GM12801 (cell line): ENCODE results near the gene FGD6.

Experiments
- TF ChIP-seq, protein P1 (sequence below): IDR thresholded peaks from one replicate; pipeline ENCODE4 v1.5.1; 2011; ENCODE audit warnings: control low read depth; ENCODE audit not compliant: insufficient read length; ENCODE audit errors: extremely low read depth

The FGD6 gene

DNA sequence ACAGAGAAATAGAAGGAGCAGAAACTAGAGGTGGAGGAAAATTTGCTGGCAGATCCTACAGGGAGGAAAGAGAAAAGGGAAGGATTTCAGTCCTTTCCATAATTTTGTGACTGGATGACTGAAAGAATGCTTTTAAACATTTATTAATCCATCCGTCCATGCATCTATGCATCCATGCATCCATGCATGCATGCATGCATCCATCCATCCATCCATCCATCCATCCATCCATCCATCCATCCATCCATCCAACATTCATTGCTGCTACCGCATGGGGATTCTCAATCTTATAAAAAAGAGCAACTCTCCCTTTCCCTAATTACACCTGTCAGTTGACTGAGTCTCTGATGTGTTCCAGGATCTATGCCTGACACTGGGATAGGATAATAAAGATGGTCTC lies 88.2 kb downstream of the FGD6 start:
- TF ChIP-seq, protein P1, sequence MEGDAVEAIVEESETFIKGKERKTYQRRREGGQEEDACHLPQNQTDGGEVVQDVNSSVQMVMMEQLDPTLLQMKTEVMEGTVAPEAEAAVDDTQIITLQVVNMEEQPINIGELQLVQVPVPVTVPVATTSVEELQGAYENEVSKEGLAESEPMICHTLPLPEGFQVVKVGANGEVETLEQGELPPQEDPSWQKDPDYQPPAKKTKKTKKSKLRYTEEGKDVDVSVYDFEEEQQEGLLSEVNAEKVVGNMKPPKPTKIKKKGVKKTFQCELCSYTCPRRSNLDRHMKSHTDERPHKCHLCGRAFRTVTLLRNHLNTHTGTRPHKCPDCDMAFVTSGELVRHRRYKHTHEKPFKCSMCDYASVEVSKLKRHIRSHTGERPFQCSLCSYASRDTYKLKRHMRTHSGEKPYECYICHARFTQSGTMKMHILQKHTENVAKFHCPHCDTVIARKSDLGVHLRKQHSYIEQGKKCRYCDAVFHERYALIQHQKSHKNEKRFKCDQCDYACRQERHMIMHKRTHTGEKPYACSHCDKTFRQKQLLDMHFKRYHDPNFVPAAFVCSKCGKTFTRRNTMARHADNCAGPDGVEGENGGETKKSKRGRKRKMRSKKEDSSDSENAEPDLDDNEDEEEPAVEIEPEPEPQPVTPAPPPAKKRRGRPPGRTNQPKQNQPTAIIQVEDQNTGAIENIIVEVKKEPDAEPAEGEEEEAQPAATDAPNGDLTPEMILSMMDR, result no peak

DNA sequence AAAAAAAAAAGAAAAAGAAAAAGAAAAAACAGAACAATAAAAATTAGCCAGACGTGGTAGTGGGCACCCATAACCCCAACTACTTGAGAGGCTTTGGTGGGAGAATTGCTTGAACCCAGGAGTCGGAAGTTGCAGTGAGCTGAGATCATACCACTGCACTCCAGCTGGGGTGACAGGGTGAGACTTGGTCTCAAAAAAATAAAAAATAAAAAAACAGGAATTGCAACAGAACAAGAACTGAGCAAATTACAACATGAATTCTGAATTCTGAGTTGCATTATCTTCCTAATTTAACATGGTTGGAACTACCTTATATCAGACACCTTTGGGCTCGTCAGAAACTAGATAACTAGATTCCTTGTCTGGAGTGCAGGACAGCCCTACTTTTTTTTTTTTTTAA lies 90.5 kb downstream of the FGD6 start:
- TF ChIP-seq, protein P1, result no peak

DNA sequence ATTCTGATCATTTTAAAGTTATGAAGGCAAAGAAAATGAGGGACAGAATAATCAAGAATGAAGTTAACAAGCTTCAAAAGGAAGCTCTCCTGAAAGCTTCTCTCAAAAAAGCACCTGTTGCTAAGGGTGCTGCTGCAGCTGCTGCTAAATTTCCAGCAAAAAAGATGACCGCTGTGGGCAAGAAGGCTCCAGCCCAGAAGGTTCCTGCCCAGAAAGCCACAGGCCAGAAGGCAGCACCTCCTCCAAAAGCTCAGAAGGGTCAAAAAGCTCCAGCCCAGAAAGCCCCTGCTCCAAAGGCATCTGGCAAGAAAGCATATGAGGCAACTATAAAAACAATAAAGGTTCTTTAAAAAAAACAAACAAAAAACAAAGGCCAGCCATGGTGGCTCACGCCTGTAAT lies 91.2 kb downstream of the FGD6 start:
- TF ChIP-seq, protein P1, result no peak

DNA sequence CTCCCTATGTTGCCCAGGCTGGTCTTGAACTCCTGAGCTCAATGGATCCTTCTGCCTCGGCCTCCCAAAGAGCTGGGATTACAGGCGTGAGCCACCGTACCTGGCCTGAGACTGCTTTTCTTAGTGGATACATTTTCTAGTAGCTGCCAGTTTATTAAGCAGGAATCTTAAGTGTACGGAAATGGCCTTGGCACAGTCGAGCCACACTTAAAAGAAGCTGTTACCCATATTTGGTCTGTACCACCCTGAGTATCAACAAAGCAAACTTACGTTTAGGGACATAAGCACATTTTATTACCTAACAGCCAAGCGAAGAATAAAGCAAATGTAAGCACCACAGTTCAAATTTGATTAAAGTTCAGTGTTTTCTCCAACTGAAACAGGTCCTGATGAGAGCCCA lies 93.2 kb downstream of the FGD6 start:
- TF ChIP-seq, protein P1, result no peak

DNA sequence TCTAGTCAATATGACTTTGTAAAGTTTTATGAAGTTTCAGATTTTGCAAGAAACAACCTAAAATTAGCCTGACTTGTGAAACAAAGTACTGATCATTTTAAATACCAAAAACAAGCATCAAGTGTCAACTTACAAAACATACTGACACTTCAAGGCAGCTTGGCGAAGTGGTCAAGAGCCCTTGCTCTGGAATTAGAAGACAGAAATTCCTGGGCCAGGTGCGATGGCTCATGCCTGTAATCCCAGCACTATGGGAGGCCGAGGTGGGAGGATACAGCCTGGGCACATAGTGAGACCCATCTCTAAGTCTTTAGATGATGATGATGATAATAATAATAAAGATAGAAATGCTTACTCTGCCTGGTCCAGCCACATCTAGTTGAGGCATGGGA lies 98.5 kb downstream of the FGD6 start:
- TF ChIP-seq, protein P1, result no peak

DNA sequence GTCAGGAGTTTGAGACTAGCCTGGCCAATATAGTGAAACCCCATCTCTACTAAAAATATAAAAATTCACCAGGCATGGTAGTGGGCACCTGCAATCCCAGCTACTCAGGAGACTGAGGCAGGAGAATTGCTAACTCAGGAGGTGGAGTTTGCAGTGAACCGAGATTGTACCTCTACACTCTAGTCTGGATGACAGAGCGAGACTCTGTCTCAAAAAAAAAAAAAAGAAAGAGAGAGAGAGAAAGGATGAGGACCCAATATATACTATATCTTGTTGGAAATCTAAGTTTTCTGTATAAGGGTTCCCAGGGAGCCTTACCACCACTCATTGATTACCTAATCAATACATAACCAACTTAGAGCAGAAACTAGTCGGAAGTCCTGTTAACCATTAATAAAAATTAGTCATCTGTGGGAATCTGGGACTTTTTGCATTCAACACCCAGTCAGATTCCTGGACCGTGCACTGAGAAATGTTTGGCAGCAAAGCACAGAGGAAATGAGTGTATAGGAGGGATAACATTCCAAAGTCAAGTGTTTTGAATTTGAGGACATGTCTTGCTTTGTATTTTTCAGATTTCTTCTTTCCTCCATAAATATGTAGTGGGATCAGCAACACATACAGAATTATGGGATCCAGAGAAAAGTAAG lies 99.0 kb downstream of the FGD6 start:
- TF ChIP-seq, protein P1, result no peak

DNA sequence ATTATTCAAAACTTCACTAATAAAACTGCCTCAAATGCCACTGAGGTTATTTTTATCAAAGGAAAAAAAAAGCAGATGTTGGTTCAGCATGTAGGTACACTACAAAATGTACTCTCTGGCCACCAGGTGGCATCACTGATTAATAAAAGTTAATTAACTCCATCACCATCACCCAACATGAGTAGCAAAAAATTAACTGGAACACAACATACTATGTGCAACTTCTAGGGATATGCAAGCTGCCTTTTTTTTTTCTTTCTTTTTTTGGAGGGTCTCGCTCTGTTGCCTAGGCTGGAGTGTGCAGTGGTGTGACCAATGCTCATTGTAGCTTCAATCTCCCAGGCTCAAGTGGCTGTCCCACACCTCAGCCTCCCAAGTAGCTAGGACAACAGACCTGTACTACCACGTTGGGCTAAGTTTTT lies 100.1 kb downstream of the FGD6 start:
- TF ChIP-seq, protein P1, result no peak
